ENCODE data around the gene TRIP12. TPM values are rescaled to one million over a fixed set of nuclear protein-coding genes. Genes with fewer than 3 reads are reported as not detected.

TRIP12 gene
- total and polyA plus RNA-seq, 2 donors (not counting 1 experiment from before 2014, with no cell fraction given), result 30.9 to 274 TPM

- ATAC-seq (ENCODE audit: low read depth) (no peak), DNase-seq (no peak)
- Mint-ChIP-seq H3K9me3 (ENCODE audit: insufficient read depth) (peaks cover 6% of the 10 kb centered on the region), H3K4me3 (no peak overlapping the region), H3K4me1 (no peaks in the 10 kb centered on the region), H3K27ac (no peak overlapping the region), H3K27me3 (peaks cover 17% of the 10 kb centered on the region)
- Histone ChIP-seq H3K4me1 (ENCODE audit: control insufficient read depth in 2 of 2, insufficient read depth in 2 of 2, low read length in 2 of 2) (no peaks in the 10 kb centered on the region), H3K79me2 (ENCODE audit: control insufficient read depth, insufficient read depth, low read length) (no peaks in the 10 kb centered on the region), H2AFZ (ENCODE audit: insufficient read depth, low read depth, low read length, poor library complexity, severe bottlenecking) (no peak overlapping the region), H3K27me3 (replicated peaks in 1 of 4; ENCODE audit: control extremely low read depth in 1 of 4, control insufficient read depth in 3 of 4, insufficient read depth in 4 of 4, low read length in 3 of 4) (no peaks in the 10 kb centered on the region), H3K4me2 (replicated peaks; ENCODE audit: low read depth, low read length, poor library complexity, severe bottlenecking) (no peak overlapping the region), H3K27ac (ENCODE audit: low read length in 2 of 2) (no peak overlapping the region), H3K9ac (ENCODE audit: low read length) (no peak overlapping the region), H3K9me3 (ENCODE audit: control extremely low read depth in 1 of 3, control insufficient read depth in 2 of 3, insufficient read depth in 1 of 3, low read length in 2 of 3) (peaks cover 0 to 15% (median 12%) of the 10 kb centered on the region in 3 donors), H3K36me3 (replicated peaks in 1 of 2; ENCODE audit: control extremely low read depth in 1 of 2, control insufficient read depth in 1 of 2, extremely low read depth in 1 of 2, insufficient read depth in 2 of 2, low read length in 1 of 2) (no peaks in the 10 kb centered on the region), H4K20me1 (ENCODE audit: control insufficient read depth, insufficient read depth, low read length, poor library complexity, severe bottlenecking) (no peaks in the 10 kb centered on the region), H3K4me3 (ENCODE audit: control extremely low read depth in 1 of 5, extremely low read depth in 1 of 5, insufficient read depth in 1 of 5, low read depth in 2 of 5, low read length in 4 of 5) (no peak overlapping the region)
- ChIA-PET CTCF (no interaction called here), POLR2A (no interaction called here)
- intact Hi-C loops (cut with micrococcal nuclease), result no loop called here
- WGBS (ENCODE audit: insufficient coverage), result 92% methylated on average over 4 of the region's 6 CpGs
- TF ChIP-seq EZH2 (IDR thresholded peaks at IDR 0.05; ENCODE audit: borderline replicate concordance, insufficient read depth, low read depth, low read length, poor library complexity, severe bottlenecking), result no peak
- TF ChIP-seq, protein P1, sequence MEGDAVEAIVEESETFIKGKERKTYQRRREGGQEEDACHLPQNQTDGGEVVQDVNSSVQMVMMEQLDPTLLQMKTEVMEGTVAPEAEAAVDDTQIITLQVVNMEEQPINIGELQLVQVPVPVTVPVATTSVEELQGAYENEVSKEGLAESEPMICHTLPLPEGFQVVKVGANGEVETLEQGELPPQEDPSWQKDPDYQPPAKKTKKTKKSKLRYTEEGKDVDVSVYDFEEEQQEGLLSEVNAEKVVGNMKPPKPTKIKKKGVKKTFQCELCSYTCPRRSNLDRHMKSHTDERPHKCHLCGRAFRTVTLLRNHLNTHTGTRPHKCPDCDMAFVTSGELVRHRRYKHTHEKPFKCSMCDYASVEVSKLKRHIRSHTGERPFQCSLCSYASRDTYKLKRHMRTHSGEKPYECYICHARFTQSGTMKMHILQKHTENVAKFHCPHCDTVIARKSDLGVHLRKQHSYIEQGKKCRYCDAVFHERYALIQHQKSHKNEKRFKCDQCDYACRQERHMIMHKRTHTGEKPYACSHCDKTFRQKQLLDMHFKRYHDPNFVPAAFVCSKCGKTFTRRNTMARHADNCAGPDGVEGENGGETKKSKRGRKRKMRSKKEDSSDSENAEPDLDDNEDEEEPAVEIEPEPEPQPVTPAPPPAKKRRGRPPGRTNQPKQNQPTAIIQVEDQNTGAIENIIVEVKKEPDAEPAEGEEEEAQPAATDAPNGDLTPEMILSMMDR (IDR thresholded peaks at IDR 0.05), result no peak
These were observed 188.9 kb downstream of the TRIP12 start for GRCh38 chr2:229732897-229733296.

DNA sequence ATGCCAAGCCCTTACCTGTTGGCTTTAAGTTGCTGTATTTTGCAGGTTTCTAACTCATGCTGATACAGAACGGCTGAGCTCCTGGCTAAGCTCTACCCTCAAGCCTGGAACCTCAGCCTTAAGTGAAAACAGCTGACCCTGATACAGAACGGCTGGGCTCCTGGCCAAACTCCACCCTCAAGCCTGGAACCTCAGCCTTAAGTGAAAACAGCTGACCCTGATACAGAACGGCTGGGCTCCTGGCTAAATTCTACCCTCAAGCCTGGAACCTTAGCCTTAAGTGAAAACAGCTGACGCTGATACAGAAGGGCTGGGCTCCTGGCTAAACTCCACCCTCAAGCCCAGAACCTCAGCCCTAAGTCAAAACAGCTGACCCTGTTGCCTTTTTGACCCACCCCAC is 189.9 kb downstream of the TRIP12 start:
- Mint-ChIP-seq H3K9me3 (ENCODE audit: insufficient read depth) (peaks cover under 1% of the 10 kb centered on the region), H3K27ac (no peak overlapping the region), H3K4me1 (no peaks in the 10 kb centered on the region), H3K27me3 (peaks cover 19% of the 10 kb centered on the region), H3K4me3 (no peak overlapping the region)
- ChIA-PET POLR2A (no interaction called here), CTCF (no interaction called here)
- H3K79me2 ChIP-seq (ENCODE audit: control insufficient read depth, insufficient read depth, low read length), result no peaks in the 10 kb centered on the region
- DNase-seq, result no peak
- H3K4me1 ChIP-seq (ENCODE audit: control insufficient read depth in 2 of 2, insufficient read depth in 2 of 2, low read length in 2 of 2), result no peaks in the 10 kb centered on the region
- no peaks in the 10 kb centered on the region for H4K20me1 ChIP-seq (ENCODE audit: control insufficient read depth, insufficient read depth, low read length, poor library complexity, severe bottlenecking)
- WGBS (ENCODE audit: insufficient coverage), result 63% methylated on average over 3 of the region's 4 CpGs
- ATAC-seq (ENCODE audit: low read depth), result no peak
- H3K9me3 ChIP-seq (ENCODE audit: control extremely low read depth in 1 of 3, control insufficient read depth in 2 of 3, insufficient read depth in 1 of 3, low read length in 2 of 3), result peaks cover 0 to 15% (median 3%) of the 10 kb centered on the region in 3 donors
- H3K36me3 ChIP-seq (replicated peaks in 1 of 2; ENCODE audit: control extremely low read depth in 1 of 2, control insufficient read depth in 1 of 2, extremely low read depth in 1 of 2, insufficient read depth in 2 of 2, low read length in 1 of 2), result no peaks in the 10 kb centered on the region
- no peak overlapping the region for H3K4me3 ChIP-seq (ENCODE audit: control extremely low read depth in 1 of 5, extremely low read depth in 1 of 5, insufficient read depth in 1 of 5, low read depth in 2 of 5, low read length in 4 of 5)
- H3K27me3 ChIP-seq (replicated peaks in 1 of 4; ENCODE audit: control extremely low read depth in 1 of 4, control insufficient read depth in 3 of 4, insufficient read depth in 4 of 4, low read length in 3 of 4), result no peaks in the 10 kb centered on the region
- no peak overlapping the region for H3K27ac ChIP-seq (ENCODE audit: low read length in 2 of 2)
- no peak overlapping the region for H3K4me2 ChIP-seq (replicated peaks; ENCODE audit: low read depth, low read length, poor library complexity, severe bottlenecking)
- no peak overlapping the region for H2AFZ ChIP-seq (ENCODE audit: insufficient read depth, low read depth, low read length, poor library complexity, severe bottlenecking)
- TF ChIP-seq, protein P1 (IDR thresholded peaks at IDR 0.05), result no peak
- no peak for TF ChIP-seq EZH2 (IDR thresholded peaks at IDR 0.05; ENCODE audit: borderline replicate concordance, insufficient read depth, low read depth, low read length, poor library complexity, severe bottlenecking)
- H3K9ac ChIP-seq (ENCODE audit: low read length), result no peak overlapping the region
- intact Hi-C loops (cut with micrococcal nuclease), result no loop called here
